ENCODE data around the gene CTNNA2.

CTNNA2 gene

GRCh38 chr2:80689106-80689505 is 1176.3 kb downstream of the CTNNA2 start:
- H3K4me3 ChIP-seq (ENCODE audit: control insufficient read depth, low read depth, low read length): no peak overlapping the region
- TF ChIP-seq, protein P1, sequence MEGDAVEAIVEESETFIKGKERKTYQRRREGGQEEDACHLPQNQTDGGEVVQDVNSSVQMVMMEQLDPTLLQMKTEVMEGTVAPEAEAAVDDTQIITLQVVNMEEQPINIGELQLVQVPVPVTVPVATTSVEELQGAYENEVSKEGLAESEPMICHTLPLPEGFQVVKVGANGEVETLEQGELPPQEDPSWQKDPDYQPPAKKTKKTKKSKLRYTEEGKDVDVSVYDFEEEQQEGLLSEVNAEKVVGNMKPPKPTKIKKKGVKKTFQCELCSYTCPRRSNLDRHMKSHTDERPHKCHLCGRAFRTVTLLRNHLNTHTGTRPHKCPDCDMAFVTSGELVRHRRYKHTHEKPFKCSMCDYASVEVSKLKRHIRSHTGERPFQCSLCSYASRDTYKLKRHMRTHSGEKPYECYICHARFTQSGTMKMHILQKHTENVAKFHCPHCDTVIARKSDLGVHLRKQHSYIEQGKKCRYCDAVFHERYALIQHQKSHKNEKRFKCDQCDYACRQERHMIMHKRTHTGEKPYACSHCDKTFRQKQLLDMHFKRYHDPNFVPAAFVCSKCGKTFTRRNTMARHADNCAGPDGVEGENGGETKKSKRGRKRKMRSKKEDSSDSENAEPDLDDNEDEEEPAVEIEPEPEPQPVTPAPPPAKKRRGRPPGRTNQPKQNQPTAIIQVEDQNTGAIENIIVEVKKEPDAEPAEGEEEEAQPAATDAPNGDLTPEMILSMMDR (conservative IDR thresholded peaks at IDR 0.05; ENCODE audit: control insufficient read depth, insufficient read depth, low read depth, low read length): no peak
- DNase-seq (ENCODE audit: low read depth): no peak

Measured in fibroblast of mammary gland (primary cell).